Sciatic nerve (tissue), 2 donors: ENCODE measurements around the gene FAM53A. TPM values are rescaled to one million over a fixed set of nuclear protein-coding genes. Genes with fewer than 3 reads are reported as not detected.
"Not testable (repeated sequence)": the region's sequence is repeated elsewhere in the genome, so short reads cannot be mapped to it uniquely, and the experiment has no call there.

Source experiments
- ATAC-seq: fragments of 200-7000 bp; cut with Tn5 transposase; one replicate; pipeline ENCODE4 v1.9.1; 2020; ENCODE audit warnings: mild to moderate bottlenecking, moderate library complexity
- DNase-seq: peaks from one replicate; pipeline ENCODE4 v3.0.0-alpha.2; 2020; ENCODE audit warnings: low spot score
- intact Hi-C: fragments of 100-400 bp; cut with DNase I; formaldehyde crosslinking; loops from one replicate; pipeline ENCODE4 v1.14.2; 2022
- total RNA-seq: library from RNA; stranded (reverse); fragmentation: NEBNext Ultra II Directional; extraction: Animal tissue kit (Norgen Biotek cat#: 25700); gene quantifications from one replicate; pipeline ENCODE4 v1.2.1, GENCODE V29; 2021
- donor health status: DM: no; HTN: no; CAD: no.
- donor health status: DM: no; HTN: no; CAD: no.

The FAM53A gene
- total RNA-seq, 1 donor from 2014 or later, result 1.9 TPM

GRCh38 chr4:1718095-1718850 is 34.2 kb upstream of the FAM53A start:
- intact Hi-C loops, result no loop called here
- ATAC-seq (no peak), DNase-seq (no peak)

GRCh38 chr4:1717129-1718094 is 33.3 kb upstream of the FAM53A start:
- DNase-seq (no peak), ATAC-seq (no peak)
- intact Hi-C loops, result no loop called here

GRCh38 chr4:1716065-1716945 is 32.2 kb upstream of the FAM53A start:
- no peak for DNase-seq
- ATAC-seq, result no peak
- intact Hi-C loops, result no loop called here

GRCh38 chr4:1715002-1715758 is 31.1 kb upstream of the FAM53A start:
- no peak for DNase-seq
- intact Hi-C loops, result no loop called here
- no peak for ATAC-seq

- DNase-seq (no peak), ATAC-seq (no peak)
- intact Hi-C loops, result no loop called here
Observed at GRCh38 chr4:1714303-1715001, 30.3 kb upstream of the FAM53A start.

- intact Hi-C loops, result no loop called here
- no peak for DNase-seq
- no peak for ATAC-seq
Observed at GRCh38 chr4:1713003-1713851, 29.1 kb upstream of the FAM53A start.

- peak; percentile 96 for DNase-seq
- intact Hi-C loops, result no loop called here
- ATAC-seq, result peak; percentile 93
Observed at GRCh38 chr4:1712216-1713002, 28.3 kb upstream of the FAM53A start, which contains the start of gene SLBP. Gene SLBP (minus strand): TSS chr4:1712319. CDS start chr4:1712188, 131 bp downstream.

- ATAC-seq (peak; percentile 52), DNase-seq (peak; percentile 77)
- intact Hi-C loops, result no loop called here
Observed at GRCh38 chr4:1711571-1712215, 27.6 kb upstream of the FAM53A start.

- DNase-seq, result no peak
- no peak for ATAC-seq
- intact Hi-C loops, result no loop called here
Observed at GRCh38 chr4:1711055-1711570, 27.0 kb upstream of the FAM53A start.

- no peak for DNase-seq
- no peak for ATAC-seq
- intact Hi-C loops, result no loop called here
Observed at GRCh38 chr4:1708581-1708980, 24.5 kb upstream of the FAM53A start.

- intact Hi-C loops, result no loop called here
- ATAC-seq (no peak), DNase-seq (no peak)
Observed at GRCh38 chr4:1706358-1706757, 22.2 kb upstream of the FAM53A start.

- no peak for ATAC-seq
- intact Hi-C loops, result no loop called here
- DNase-seq, result no peak
Observed at GRCh38 chr4:1705732-1706131, 21.6 kb upstream of the FAM53A start.

GRCh38 chr4:1703867-1704266 is 19.8 kb upstream of the FAM53A start:
- DNase-seq, result no peak
- intact Hi-C loops, result no loop called here
- ATAC-seq, result no peak

- ATAC-seq, intact Hi-C loops, DNase-seq: not testable (repeated sequence)
Observed at GRCh38 chr4:1701671-1702070, 17.6 kb upstream of the FAM53A start.

GRCh38 chr4:1695913-1696312 is 11.8 kb upstream of the FAM53A start:
- DNase-seq, result no peak
- intact Hi-C loops, result no loop called here
- ATAC-seq, result peak; percentile 59
